MCF 10A (cell line): ENCODE results near the gene BTN2A1. TPM values are rescaled to one million over a fixed set of nuclear protein-coding genes. Genes with fewer than 3 reads are reported as not detected.

ENCODE experiments used
- BruUV-seq: library from RNA; stranded (reverse); fragments of 400-500 nt; replicated peaks from 2 replicates; lab custom pipeline; 2021; lab: Mats Ljungman, UMichigan
- CTCF ChIA-PET: fragments of 300-600 bp; sonication (Branson Sonifier 250); formaldehyde crosslinking; extraction: SDS; loops from one replicate; lab custom pipeline; 2021; ENCODE audit warnings: antibody characterized with exemption, inconsistent platforms; lab: Yijun Ruan, JAX
- POLR2A ChIA-PET: fragments of 300-600, 350-650 bp; sonication (Branson Sonifier 250); formaldehyde crosslinking; extraction: SDS; loops from one replicate; lab custom pipeline; 2020; ENCODE audit warnings: antibody characterized with exemption, inconsistent platforms; lab: Yijun Ruan, JAX
- DNase-seq: peaks from one replicate; pipeline ENCODE4 v3.0.0-alpha.2; 2018; ENCODE audit not compliant: unreplicated experiment
- H3K27ac Mint-ChIP-seq: one replicate; pipeline ENCODE4 v1.8.0; 2022; ENCODE audit warnings: mild to moderate bottlenecking, low read depth, mixed read lengths; ENCODE audit not compliant: unreplicated experiment
- H3K27me3 Mint-ChIP-seq: one replicate; pipeline ENCODE4 v1.8.0; 2022; ENCODE audit warnings: mixed read lengths; ENCODE audit not compliant: insufficient read depth, unreplicated experiment
- H3K36me3 Mint-ChIP-seq: one replicate; pipeline ENCODE4 v1.8.0; 2022; ENCODE audit warnings: mild to moderate bottlenecking, moderate library complexity, mixed read lengths; ENCODE audit not compliant: insufficient read depth, unreplicated experiment
- H3K4me1 Mint-ChIP-seq: one replicate; pipeline ENCODE4 v1.8.0; 2022; ENCODE audit warnings: mixed read lengths; ENCODE audit not compliant: insufficient read depth, unreplicated experiment
- H3K4me3 Mint-ChIP-seq: one replicate; pipeline ENCODE4 v1.8.0; 2022; ENCODE audit warnings: mild to moderate bottlenecking, moderate library complexity, mixed read lengths; ENCODE audit not compliant: unreplicated experiment
- H3K9me3 Mint-ChIP-seq: one replicate; pipeline ENCODE4 v1.8.0; 2022; ENCODE audit warnings: mixed read lengths; ENCODE audit not compliant: unreplicated experiment
- intact Hi-C: fragments of 100-400 bp; cut with micrococcal nuclease; formaldehyde crosslinking; loops from 2 replicates; pipeline ENCODE4 v1.14.1; 2022
- total RNA-seq: library from RNA; stranded (reverse); gene quantifications from 2 replicates; pipeline ENCODE4 v1.2.3, GENCODE V29; 2022
- TF ChIP-seq, protein P1 (sequence below): fragments of 200-600 bp; IDR thresholded peaks from one replicate; pipeline ENCODE4 v1.8.0; 2022; ENCODE audit warnings: antibody characterized with exemption, mild to moderate bottlenecking; ENCODE audit not compliant: unreplicated experiment

BTN2A1 gene
- total RNA-seq, 1 experiment from 2014 or later = 14.6 TPM

DNA sequence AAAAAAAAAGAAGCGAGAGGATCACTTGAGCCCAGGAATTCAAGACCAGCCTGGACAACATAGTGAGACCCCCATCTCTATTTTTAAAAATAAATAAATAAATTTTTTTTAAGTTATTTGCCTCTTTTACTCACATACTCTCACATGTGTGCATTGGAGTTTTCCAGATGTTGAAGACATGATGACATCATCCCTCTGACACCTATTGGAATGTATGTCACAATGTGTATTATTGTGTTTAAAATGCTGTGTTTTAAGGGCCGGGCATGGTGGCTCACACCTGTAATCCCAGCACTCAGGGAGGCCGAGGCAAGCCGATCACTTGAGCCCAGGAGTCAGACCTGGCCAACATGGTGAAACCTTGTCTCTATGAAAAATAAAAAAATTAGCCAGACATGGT is 24.6 kb downstream of the BTN2A1 start:
- Mint-ChIP-seq H3K27ac (no peak overlapping the region), H3K27me3 (no peaks in the 10 kb centered on the region), H3K4me1 (no peaks in the 10 kb centered on the region), H3K9me3 (no peaks in the 10 kb centered on the region), H3K36me3 (no peaks in the 10 kb centered on the region), H3K4me3 (no peak overlapping the region)
- DNase-seq = no peak
- intact Hi-C loops = no loop called here
- ChIA-PET POLR2A (no interaction called here), CTCF (interaction anchor here (0.6 kb wide), 1 partner anchor 90 kb away, joined by 3 read pairs; no protein-coding TSS in a partner anchor)
- BruUV-seq = no TSS peak
- TF ChIP-seq, protein P1, sequence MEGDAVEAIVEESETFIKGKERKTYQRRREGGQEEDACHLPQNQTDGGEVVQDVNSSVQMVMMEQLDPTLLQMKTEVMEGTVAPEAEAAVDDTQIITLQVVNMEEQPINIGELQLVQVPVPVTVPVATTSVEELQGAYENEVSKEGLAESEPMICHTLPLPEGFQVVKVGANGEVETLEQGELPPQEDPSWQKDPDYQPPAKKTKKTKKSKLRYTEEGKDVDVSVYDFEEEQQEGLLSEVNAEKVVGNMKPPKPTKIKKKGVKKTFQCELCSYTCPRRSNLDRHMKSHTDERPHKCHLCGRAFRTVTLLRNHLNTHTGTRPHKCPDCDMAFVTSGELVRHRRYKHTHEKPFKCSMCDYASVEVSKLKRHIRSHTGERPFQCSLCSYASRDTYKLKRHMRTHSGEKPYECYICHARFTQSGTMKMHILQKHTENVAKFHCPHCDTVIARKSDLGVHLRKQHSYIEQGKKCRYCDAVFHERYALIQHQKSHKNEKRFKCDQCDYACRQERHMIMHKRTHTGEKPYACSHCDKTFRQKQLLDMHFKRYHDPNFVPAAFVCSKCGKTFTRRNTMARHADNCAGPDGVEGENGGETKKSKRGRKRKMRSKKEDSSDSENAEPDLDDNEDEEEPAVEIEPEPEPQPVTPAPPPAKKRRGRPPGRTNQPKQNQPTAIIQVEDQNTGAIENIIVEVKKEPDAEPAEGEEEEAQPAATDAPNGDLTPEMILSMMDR = no peak

- POLR2A ChIA-PET = no interaction called here
- H3K36me3 Mint-ChIP-seq = no peaks in the 10 kb centered on the region
- TF ChIP-seq, protein P1 = no peak
- no peaks in the 10 kb centered on the region for H3K9me3 Mint-ChIP-seq
- DNase-seq = no peak
- intact Hi-C loops = no loop called here
- H3K27ac Mint-ChIP-seq = no peak overlapping the region
- CTCF ChIA-PET = no interaction called here
- no TSS peak for BruUV-seq
- no peak overlapping the region for H3K4me3 Mint-ChIP-seq
- H3K27me3 Mint-ChIP-seq = no peaks in the 10 kb centered on the region
- no peaks in the 10 kb centered on the region for H3K4me1 Mint-ChIP-seq
Observed at GRCh38 chr6:26483727-26484126, 26.0 kb downstream of the BTN2A1 start.

DNA sequence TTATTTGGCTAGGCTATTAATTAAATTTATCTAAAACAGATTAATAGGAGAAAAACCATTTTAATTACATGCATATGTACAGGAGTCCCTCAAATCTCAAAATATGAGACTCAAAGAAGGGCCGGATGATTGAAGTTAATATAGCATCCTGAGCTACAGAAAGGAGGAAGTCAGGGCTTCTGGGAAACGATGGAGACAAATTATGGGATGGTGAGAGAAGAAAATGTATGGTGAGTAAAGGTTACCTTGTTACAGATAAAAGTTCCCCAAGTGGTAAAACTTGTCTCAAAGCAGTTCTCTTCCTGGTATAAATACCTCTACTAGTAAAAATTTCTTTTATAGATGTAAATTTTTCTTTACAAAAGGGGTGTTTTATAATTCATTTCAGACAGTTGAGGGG is 26.4 kb downstream of the BTN2A1 start:
- intact Hi-C loops = no loop called here
- CTCF ChIA-PET = interaction anchor here (0.7 kb wide), 1 partner anchor 12 kb away, joined by 3 read pairs; no protein-coding TSS in a partner anchor
- H3K4me3 Mint-ChIP-seq = no peak overlapping the region

GRCh38 chr6:26485112-26485780 is 27.5 kb downstream of the BTN2A1 start:
- Mint-ChIP-seq H3K27ac (no peak overlapping the region), H3K4me1 (no peaks in the 10 kb centered on the region), H3K36me3 (peaks cover under 1% of the 10 kb centered on the region), H3K27me3 (no peaks in the 10 kb centered on the region), H3K4me3 (no peak overlapping the region), H3K9me3 (no peaks in the 10 kb centered on the region)
- DNase-seq = no peak
- BruUV-seq = no TSS peak
- intact Hi-C loops = no loop called here
- TF ChIP-seq, protein P1 = no peak
- ChIA-PET POLR2A (interaction anchor here (1.2 to 2.0 kb wide), 2 partner anchors 9 to 10 kb away, joined by 3 to 8 read pairs; no protein-coding TSS in a partner anchor), CTCF (interaction anchor here (0.5 to 0.7 kb wide), 5 partner anchors 9 to 178 kb away, joined by 3 read pairs; no protein-coding TSS in a partner anchor)

More for the DNA sequence above, 26.4 kb downstream of the BTN2A1 start:
- H3K4me1 Mint-ChIP-seq = no peaks in the 10 kb centered on the region
- TF ChIP-seq, protein P1 = no peak
- no TSS peak for BruUV-seq
- no peaks in the 10 kb centered on the region for H3K27me3 Mint-ChIP-seq
- H3K27ac Mint-ChIP-seq = no peak overlapping the region
- POLR2A ChIA-PET = interaction anchor here (2.0 kb wide), 1 partner anchor 9 kb away, joined by 8 read pairs; no protein-coding TSS in a partner anchor
- no peaks in the 10 kb centered on the region for H3K36me3 Mint-ChIP-seq
- no peak for DNase-seq
- no peaks in the 10 kb centered on the region for H3K9me3 Mint-ChIP-seq
